GM18951 (cell line): ENCODE data around the gene FHL3.
A peak's percentile ranks its signal among the peaks of the same experiment; 100 is the strongest.

Source experiments
- POLR2A ChIP-seq: IDR thresholded peaks from 4 replicates; pipeline ENCODE4 v1.6.1; 2011; ENCODE audit warnings: mild to moderate bottlenecking; ENCODE audit not compliant: insufficient read length, insufficient read depth; ENCODE audit errors: extremely low read depth
- in situ Hi-C: fragments of 300-500 bp; cut with MboI; formaldehyde crosslinking; loops from one replicate; pipeline ENCODE4 v1.12.0; 2022; ENCODE audit warnings: low sequenced_read_pairs, mixed read lengths, inconsistent platforms; ENCODE audit not compliant: unreplicated experiment

FHL3 gene

GRCh38 chr1:38005195-38006007 is at the start of gene FHL3:
FHL3 (minus strand) TSS chr1:38005514; CDS start chr1:37999412, 6,102 bp downstream.
- peak; percentile 60 for TF ChIP-seq POLR2A
- in situ Hi-C loops, result no loop called here

GRCh38 chr1:38053416-38054091 is 48.2 kb upstream of the FHL3 start:
- TF ChIP-seq POLR2A, result no peak
- in situ Hi-C loops, result no loop called here

- in situ Hi-C loops, result no loop called here
- TF ChIP-seq POLR2A, result peak; percentile 57
Measured at GRCh38 chr1:38052750-38053415, 47.6 kb upstream of the FHL3 start.

GRCh38 chr1:38051079-38051543 is 45.8 kb upstream of the FHL3 start:
- in situ Hi-C loops, result no loop called here
- no peak for TF ChIP-seq POLR2A

- in situ Hi-C loops, result no loop called here
- TF ChIP-seq POLR2A, result no peak
Measured at GRCh38 chr1:38050397-38051078, 45.2 kb upstream of the FHL3 start.

- in situ Hi-C loops, result loop anchor here (25.0 kb wide), 1 partner anchor 540 kb away; no protein-coding TSS in a partner anchor
Measured at GRCh38 chr1:38047603-38048141, 42.4 kb upstream of the FHL3 start.

GRCh38 chr1:38046884-38047602 is 41.7 kb upstream of the FHL3 start:
- TF ChIP-seq POLR2A, result no peak
- in situ Hi-C loops, result loop anchor here (25.0 kb wide), 1 partner anchor 540 kb away; no protein-coding TSS in a partner anchor

More at GRCh38 chr1:38047603-38048141, 42.4 kb upstream of the FHL3 start:
- TF ChIP-seq POLR2A, result no peak

GRCh38 chr1:38046333-38046883 is 41.1 kb upstream of the FHL3 start, which contains the start of gene POU3F1:
POU3F1 (minus strand) TSS chr1:38046793; CDS start chr1:38046743, 50 bp downstream.
- in situ Hi-C loops, result loop anchor here (25.0 kb wide), 1 partner anchor 541 kb away; no protein-coding TSS in a partner anchor
- TF ChIP-seq POLR2A, result peak; percentile 81

- in situ Hi-C loops, result loop anchor here (25.0 kb wide), 1 partner anchor 542 kb away; no protein-coding TSS in a partner anchor
- no peak for TF ChIP-seq POLR2A
Measured at GRCh38 chr1:38045401-38046332, 40.4 kb upstream of the FHL3 start.
